Measurements from ENCODE around the gene ACBD4. TPM values are rescaled to one million over a fixed set of nuclear protein-coding genes. Genes with fewer than 3 reads are reported as not detected.

ACBD4 gene
- total RNA-seq, 4 donors from 2014 or later: 6.2 to 37.7 (median 10.9) TPM

DNA sequence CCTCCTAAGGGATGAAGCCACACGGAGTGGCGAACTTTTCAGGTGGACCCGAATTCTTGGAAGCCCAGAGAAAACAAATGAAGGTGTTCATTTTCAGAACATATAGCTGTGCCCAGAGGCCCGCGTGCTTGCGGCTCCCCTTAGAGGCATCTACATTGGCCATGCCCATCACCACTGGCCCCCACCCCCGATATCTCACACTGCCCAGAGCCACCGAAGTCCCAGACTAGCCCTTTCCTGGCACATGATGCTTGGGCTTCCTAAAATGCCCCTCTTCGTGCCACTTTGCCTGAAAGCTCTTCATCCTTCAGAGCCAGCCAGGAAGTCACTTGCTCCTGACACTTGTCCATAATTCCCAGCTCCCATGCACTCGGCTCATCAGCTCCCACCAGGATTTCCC is 10.7 kb downstream of the ACBD4 start:
- TF ChIP-seq, protein P1, sequence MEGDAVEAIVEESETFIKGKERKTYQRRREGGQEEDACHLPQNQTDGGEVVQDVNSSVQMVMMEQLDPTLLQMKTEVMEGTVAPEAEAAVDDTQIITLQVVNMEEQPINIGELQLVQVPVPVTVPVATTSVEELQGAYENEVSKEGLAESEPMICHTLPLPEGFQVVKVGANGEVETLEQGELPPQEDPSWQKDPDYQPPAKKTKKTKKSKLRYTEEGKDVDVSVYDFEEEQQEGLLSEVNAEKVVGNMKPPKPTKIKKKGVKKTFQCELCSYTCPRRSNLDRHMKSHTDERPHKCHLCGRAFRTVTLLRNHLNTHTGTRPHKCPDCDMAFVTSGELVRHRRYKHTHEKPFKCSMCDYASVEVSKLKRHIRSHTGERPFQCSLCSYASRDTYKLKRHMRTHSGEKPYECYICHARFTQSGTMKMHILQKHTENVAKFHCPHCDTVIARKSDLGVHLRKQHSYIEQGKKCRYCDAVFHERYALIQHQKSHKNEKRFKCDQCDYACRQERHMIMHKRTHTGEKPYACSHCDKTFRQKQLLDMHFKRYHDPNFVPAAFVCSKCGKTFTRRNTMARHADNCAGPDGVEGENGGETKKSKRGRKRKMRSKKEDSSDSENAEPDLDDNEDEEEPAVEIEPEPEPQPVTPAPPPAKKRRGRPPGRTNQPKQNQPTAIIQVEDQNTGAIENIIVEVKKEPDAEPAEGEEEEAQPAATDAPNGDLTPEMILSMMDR (IDR thresholded peaks at IDR 0.05): no peak
- Histone ChIP-seq H3K4me1 (peaks cover 48% of the 10 kb centered on the region), H3K4me3 (no peak overlapping the region), H3K9me3 (no peaks in the 10 kb centered on the region), H3K27me3 (no peaks in the 10 kb centered on the region), H3K36me3 (no peaks in the 10 kb centered on the region), H3K27ac (peak overlapping the region; percentile 100)
- WGBS: 85% methylated on average over 10 of the region's 10 CpGs
- no peak for DNase-seq (ENCODE audit: low spot score in 2 of 2)

DNA sequence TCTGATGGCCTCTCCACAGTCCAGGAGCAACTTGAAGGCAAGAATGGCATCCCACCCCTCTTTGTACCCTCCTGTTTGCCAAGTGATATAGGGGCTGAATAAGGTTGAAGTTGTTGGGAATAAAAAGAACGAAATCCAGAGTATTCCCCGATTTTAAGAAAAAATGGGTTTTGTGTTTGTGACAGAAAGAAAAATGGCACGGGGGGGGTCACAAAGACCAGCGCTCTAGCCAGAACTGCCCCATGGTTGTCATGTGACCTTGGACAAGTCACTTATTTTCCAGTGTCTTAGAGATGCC is 11.1 kb downstream of the ACBD4 start:
- H3K36me3 ChIP-seq: no peaks in the 10 kb centered on the region
- no peaks in the 10 kb centered on the region for H3K9me3 ChIP-seq
- peaks cover 52% of the 10 kb centered on the region for H3K4me1 ChIP-seq
- peak overlapping the region; percentile 100 for H3K27ac ChIP-seq
- TF ChIP-seq POLR2A (IDR thresholded peaks at IDR 0.05) (no peak), POLR2AphosphoS5 (IDR thresholded peaks at IDR 0.05) (no peak), EP300 (IDR thresholded peaks at IDR 0.05) (no peak)
- TF ChIP-seq, protein P1 (IDR thresholded peaks at IDR 0.05): no peak
- WGBS: 68% methylated on average over 4 of the region's 4 CpGs
- H3K27me3 ChIP-seq: no peaks in the 10 kb centered on the region
- no peak for DNase-seq (ENCODE audit: low spot score in 2 of 2)
- peak overlapping the region; percentile 76 for H3K4me3 ChIP-seq

DNA sequence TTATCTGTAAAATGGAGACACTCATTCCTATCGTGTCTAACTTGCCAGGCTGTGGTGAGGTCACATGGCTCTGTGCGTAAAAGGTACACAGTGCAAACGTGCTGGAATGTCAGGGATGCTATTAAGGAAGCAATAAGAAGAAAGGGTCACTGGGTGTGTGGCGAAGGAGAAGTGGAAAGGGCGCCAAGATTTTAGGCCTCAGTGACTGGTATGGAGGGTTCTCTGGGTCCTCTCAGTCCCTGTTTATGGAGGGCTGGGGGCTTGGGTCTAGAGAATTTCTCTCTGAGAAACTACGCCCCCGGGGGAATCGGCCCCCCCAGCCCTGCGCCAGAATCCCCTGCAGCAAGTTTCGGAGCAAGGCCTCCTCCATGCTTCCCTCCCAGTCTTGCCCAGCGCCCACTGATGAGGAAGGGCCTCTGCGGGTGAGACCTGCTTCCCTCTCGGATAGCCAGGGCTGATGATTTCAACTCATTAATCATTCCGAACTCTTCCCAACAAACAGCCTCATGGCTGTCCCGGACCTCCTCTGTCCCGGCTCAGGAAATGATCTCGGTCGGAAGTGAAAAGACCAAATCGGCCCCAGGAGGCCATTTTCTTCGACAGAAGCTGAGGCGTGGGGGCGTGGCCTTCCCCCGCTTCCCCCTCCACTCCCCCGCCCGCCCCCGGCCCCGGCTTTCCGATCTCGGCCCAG is 11.5 kb downstream of the ACBD4 start:
- TF ChIP-seq POLR2A (IDR thresholded peaks at IDR 0.05) (no peak), POLR2AphosphoS5 (IDR thresholded peaks at IDR 0.05) (no peak), EP300 (IDR thresholded peaks at IDR 0.05) (no peak)
- TF ChIP-seq, protein P1 (IDR thresholded peaks at IDR 0.05): no peak
- DNase-seq (ENCODE audit: low spot score in 2 of 2): peak in 1 of 2 donors; percentile 89
- H3K4me3 ChIP-seq: peak overlapping the region; percentile 76
- no peaks in the 10 kb centered on the region for H3K36me3 ChIP-seq
- no peaks in the 10 kb centered on the region for H3K27me3 ChIP-seq
- peaks cover 57% of the 10 kb centered on the region for H3K4me1 ChIP-seq
- peak overlapping the region; percentile 100 for H3K27ac ChIP-seq
- 5% methylated on average over 29 of the region's 29 CpGs for WGBS
- no peaks in the 10 kb centered on the region for H3K9me3 ChIP-seq

DNA sequence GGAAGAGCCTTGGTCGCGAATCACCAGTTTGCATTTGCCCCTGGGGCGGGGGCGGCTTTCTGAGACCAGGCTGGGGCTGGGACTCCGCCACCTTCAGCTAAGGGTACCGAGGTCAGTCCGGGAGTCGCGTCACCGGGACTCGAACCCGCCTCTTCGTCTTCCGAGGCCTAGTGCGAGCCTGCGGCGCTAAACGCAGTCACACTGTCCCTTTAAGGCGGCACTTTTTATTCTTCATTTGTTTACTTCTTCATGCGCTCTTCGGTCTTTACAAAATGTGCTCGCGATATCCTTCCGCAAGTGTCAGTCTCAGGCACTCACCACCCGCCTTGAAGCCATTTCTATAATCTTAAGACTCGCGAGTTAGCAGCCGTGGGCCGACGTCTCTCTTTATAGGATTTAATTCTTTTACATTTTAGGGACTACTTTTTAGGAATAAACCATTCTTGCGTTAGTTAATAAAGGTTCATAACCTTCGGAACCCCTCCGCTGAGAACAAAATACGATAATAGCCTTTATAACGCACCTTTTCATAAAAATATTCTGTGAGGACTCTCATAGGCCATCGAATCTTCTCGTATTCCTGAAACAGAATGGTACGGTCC is 12.2 kb downstream of the ACBD4 start:
- Histone ChIP-seq H3K36me3 (no peaks in the 10 kb centered on the region), H3K4me3 (peak overlapping the region; percentile 76), H3K4me1 (peaks cover 63% of the 10 kb centered on the region), H3K9me3 (no peaks in the 10 kb centered on the region), H3K27me3 (no peaks in the 10 kb centered on the region), H3K27ac (peak overlapping the region; percentile 100)
- TF ChIP-seq POLR2A (IDR thresholded peaks at IDR 0.05) (no peak), POLR2AphosphoS5 (IDR thresholded peaks at IDR 0.05) (peak in 2 of 3 donors; percentile 92 to 96), EP300 (IDR thresholded peaks at IDR 0.05) (no peak)
- TF ChIP-seq, protein P1 (IDR thresholded peaks at IDR 0.05): no peak
- WGBS: under 1% methylated on average over 38 of the region's 38 CpGs
- DNase-seq (ENCODE audit: low spot score in 2 of 2): no peak

DNA sequence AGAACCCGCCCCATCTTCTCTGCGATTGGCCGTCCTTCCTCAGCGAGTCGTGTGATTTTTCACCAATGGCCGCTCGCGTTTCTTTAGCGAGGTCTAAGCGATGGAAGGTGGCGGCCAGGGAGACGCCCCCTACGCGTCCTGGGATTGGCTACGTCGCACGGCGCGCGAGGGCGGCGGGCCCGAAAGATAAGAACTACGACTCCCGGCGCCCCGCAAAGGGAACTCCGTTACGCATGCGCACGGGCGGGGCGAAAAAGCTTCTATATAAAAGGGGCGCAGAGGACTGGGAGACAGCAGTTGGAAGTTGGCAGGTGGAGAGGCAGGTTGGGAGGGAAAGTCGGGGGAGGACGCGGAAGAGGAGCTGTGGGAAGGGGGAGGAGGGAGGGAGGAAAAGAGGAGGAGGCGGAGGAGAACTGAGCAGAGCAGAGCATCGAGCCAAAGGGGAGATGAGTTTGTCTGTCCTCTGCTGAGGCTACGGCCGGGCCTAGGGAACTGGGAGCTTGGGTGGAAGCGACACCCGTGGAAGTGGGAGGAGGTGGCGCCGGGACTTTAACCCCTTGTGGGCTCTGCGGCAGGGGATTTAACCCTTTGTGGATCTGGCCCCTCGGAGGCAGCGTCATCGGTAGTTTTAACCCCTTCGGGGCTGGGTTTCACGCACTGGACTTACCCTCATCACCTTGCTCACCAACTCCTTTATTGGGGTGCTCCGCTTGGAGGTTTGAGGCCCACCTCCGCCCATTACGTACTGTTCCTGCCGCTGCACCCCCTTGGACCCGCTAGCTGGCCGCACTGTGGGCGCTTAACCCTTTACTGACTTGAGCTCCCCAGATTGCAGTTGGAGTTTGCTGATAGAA is 12.9 kb downstream of the ACBD4 start, which contains the start of gene HEXIM1:
Gene HEXIM1, plus strand, starts transcription at position 293 of the 854 bp plus-strand sequence. CDS start 716 bp downstream, outside the sequence.
- peak; percentile 100 for DNase-seq (ENCODE audit: low spot score in 2 of 2)
- Histone ChIP-seq H3K4me3 (peak within 1 kb of the TSS; percentile 76), H3K36me3 (no peaks in the 10 kb centered on the region), H3K27ac (peak within 1 kb of the TSS; percentile 100), H3K9me3 (no peaks in the 10 kb centered on the region), H3K27me3 (no peaks in the 10 kb centered on the region), H3K4me1 (peaks cover 64% of the 10 kb centered on the region)
- under 1% methylated on average over 58 of the region's 58 CpGs for WGBS
- peak; percentile 98 to 100 for TF ChIP-seq POLR2A (IDR thresholded peaks at IDR 0.05)
- TF ChIP-seq EP300 (IDR thresholded peaks at IDR 0.05): no peak
- TF ChIP-seq POLR2AphosphoS5 (IDR thresholded peaks at IDR 0.05): peak; percentile 91 to 99 (median 98)
- TF ChIP-seq, protein P1 (IDR thresholded peaks at IDR 0.05): no peak

Measured in suprapubic skin (tissue), 4 donors.